ENCODE data around the gene NME1.

NME1 gene

DNA sequence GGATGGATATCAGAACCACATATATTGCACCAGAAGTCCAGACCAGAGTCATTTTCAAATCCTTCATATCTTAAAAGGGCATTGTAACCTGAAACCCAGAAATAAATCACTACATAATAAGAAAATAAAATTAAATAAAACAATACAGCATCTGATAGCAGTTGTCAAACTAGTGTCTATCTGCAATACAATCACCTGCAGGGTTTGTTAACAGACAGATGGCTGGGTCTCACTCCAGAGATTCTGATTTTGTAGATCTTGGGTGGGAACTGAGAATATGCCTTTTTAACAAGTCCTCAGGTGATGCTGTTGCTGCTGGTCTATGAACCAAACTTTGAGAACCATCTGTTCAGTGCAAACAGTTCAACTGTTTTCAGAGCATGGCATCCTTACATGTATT, 50.5 kb downstream of the NME1 start:
- no peak overlapping the region for H3K27ac Mint-ChIP-seq
- ATAC-seq, result no peak
- H3K4me1 Mint-ChIP-seq, result no peaks in the 10 kb centered on the region
- H3K4me3 Mint-ChIP-seq, result no peak overlapping the region
- H3K9me3 Mint-ChIP-seq, result no peaks in the 10 kb centered on the region
- no peaks in the 10 kb centered on the region for H3K27me3 Mint-ChIP-seq
- DNase-seq, result no peak

Data from stimulated activated naive CD8-positive, alpha-beta T cell treated with anti-CD3 and anti-CD28 coated beads, Interleukin-15, amount 100 ng/mL, for 72 hours (primary cell).